ENCODE measurements around the gene TRNAU1AP. TPM values are rescaled to one million over a fixed set of nuclear protein-coding genes. Genes with fewer than 3 reads are reported as not detected.
"Not testable (repeated sequence)": the region's sequence is repeated elsewhere in the genome, so short reads cannot be mapped to it uniquely, and the experiment has no call there.

The TRNAU1AP gene
- polyA plus RNA-seq, 1 experiment, result 29.4 TPM

DNA sequence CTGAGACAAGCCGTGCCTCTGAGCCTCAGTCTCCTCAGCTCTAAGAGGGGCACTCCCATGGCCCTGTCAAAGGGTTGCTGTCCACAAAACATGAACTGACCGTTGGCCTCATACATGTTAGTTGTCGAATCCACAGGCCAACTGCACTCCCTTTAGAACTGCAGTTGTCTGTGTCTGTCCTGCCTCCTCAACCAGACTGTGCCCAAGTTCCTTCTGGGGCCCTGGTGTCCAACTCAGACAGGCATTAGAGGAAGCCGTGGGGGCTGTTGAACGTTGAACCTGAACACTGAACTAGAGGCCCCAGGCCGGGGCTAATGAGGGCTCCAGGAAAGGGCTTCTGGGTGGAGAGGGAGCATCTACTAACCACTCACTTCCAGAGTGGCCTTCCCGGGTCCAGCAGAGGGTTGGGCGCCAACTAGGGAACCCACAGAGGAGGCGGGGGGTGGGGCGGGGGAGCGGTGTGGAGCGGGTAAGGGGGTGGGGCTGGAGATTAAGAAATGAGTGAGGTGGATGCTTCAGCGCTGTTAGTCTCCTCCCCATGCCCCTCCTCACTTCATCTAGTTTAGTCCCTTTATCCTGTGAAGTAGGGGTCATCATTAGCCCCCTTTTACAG is 38.9 kb downstream of the TRNAU1AP start, which contains the start of gene RAB42:
RAB42 (plus strand) TSS at position 558 of the 613 bp plus-strand sequence. CDS start 247 bp downstream, outside the sequence.
- H3K9me3 ChIP-seq (ENCODE audit: control insufficient read depth, insufficient read depth, low read length), result no peaks in the 10 kb centered on the region; the same call in 1 of the 2 replicates
- POLR2A ChIA-PET, result interaction anchor here (1.5 to 2.5 kb wide), 3 partner anchors 10 to 12 kb away, joined by 4 to 20 read pairs (median 17); no protein-coding TSS in a partner anchor
- TF ChIP-seq, protein P1, sequence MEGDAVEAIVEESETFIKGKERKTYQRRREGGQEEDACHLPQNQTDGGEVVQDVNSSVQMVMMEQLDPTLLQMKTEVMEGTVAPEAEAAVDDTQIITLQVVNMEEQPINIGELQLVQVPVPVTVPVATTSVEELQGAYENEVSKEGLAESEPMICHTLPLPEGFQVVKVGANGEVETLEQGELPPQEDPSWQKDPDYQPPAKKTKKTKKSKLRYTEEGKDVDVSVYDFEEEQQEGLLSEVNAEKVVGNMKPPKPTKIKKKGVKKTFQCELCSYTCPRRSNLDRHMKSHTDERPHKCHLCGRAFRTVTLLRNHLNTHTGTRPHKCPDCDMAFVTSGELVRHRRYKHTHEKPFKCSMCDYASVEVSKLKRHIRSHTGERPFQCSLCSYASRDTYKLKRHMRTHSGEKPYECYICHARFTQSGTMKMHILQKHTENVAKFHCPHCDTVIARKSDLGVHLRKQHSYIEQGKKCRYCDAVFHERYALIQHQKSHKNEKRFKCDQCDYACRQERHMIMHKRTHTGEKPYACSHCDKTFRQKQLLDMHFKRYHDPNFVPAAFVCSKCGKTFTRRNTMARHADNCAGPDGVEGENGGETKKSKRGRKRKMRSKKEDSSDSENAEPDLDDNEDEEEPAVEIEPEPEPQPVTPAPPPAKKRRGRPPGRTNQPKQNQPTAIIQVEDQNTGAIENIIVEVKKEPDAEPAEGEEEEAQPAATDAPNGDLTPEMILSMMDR (IDR thresholded peaks at IDR 0.05; ENCODE audit: low read depth, low read length), result no peak
- CTCF ChIA-PET, result no interaction called here
- peak within 1 kb of the TSS; percentile 60 for H3K4me3 ChIP-seq (ENCODE audit: low read depth, low read length)
- no peak for DNase-seq (ENCODE audit: low read depth, low spot score)
- no peak within 1 kb of the TSS for H3K27ac ChIP-seq (ENCODE audit: low read depth, low read length)
- H3K27me3 ChIP-seq (ENCODE audit: control insufficient read depth, insufficient read depth, low read length), result no peaks in the 10 kb centered on the region

- no peak for DNase-seq (ENCODE audit: low read depth, low spot score)
- Histone ChIP-seq H3K27me3 (ENCODE audit: control insufficient read depth, insufficient read depth, low read length) (no peaks in the 10 kb centered on the region), H3K9me3 (ENCODE audit: control insufficient read depth, insufficient read depth, low read length) (no peaks in the 10 kb centered on the region; the same call in 1 of the 2 replicates), H3K27ac (ENCODE audit: low read depth, low read length) (no peak overlapping the region), H3K4me3 (ENCODE audit: low read depth, low read length) (peak overlapping the region; percentile 60)
- ChIA-PET POLR2A (interaction anchor here (1.5 to 1.6 kb wide), 2 partner anchors 11 to 13 kb away, joined by 4 to 17 read pairs; no protein-coding TSS in a partner anchor), CTCF (interaction anchor here (0.9 kb wide), 1 partner anchor 9 kb away, joined by 3 read pairs; no protein-coding TSS in a partner anchor)
- TF ChIP-seq, protein P1 (IDR thresholded peaks at IDR 0.05; ENCODE audit: low read depth, low read length), result no peak
These were observed 39.6 kb downstream of the TRNAU1AP start for GRCh38 chr1:28592321-28593071.

DNA sequence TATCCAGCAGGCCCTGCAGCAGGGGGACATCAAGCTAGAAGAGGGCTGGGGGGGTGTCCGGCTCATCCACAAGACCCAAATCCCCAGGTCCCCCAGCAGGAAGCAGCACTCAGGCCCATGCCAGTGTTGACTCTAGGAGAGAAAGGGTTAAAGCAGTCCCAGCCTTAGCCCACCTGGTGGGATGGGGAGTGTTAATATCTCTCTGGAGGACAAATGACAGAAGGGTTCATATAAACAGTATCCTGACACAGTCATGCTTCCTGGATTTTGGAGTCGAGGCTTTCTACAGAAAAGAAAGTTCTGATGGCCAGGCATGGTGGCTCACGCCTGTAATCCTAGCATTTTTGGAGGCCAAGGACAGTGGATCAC is 41.1 kb downstream of the TRNAU1AP start:
- H3K27ac ChIP-seq (ENCODE audit: low read depth, low read length); H3K9me3 ChIP-seq (ENCODE audit: control insufficient read depth, insufficient read depth, low read length); H3K4me3 ChIP-seq (ENCODE audit: low read depth, low read length); POLR2A ChIA-PET; CTCF ChIA-PET; DNase-seq (ENCODE audit: low read depth, low spot score); H3K27me3 ChIP-seq (ENCODE audit: control insufficient read depth, insufficient read depth, low read length): not testable (repeated sequence)

GRCh38 chr1:28594686-28595411 is 42.0 kb downstream of the TRNAU1AP start:
- H3K27ac ChIP-seq (ENCODE audit: low read depth, low read length); H3K9me3 ChIP-seq (ENCODE audit: control insufficient read depth, insufficient read depth, low read length); H3K4me3 ChIP-seq (ENCODE audit: low read depth, low read length); H3K27me3 ChIP-seq (ENCODE audit: control insufficient read depth, insufficient read depth, low read length); CTCF ChIA-PET; DNase-seq (ENCODE audit: low read depth, low spot score): not testable (repeated sequence)
- POLR2A ChIA-PET, result interaction anchor here (0.6 kb wide), 1 partner anchor 13 kb away, joined by 3 read pairs; no protein-coding TSS in a partner anchor

GRCh38 chr1:28595412-28596191 is 42.7 kb downstream of the TRNAU1AP start:
- ChIA-PET CTCF (interaction anchor here (1.0 kb wide), 1 partner anchor 347 kb away, joined by 3 read pairs; no protein-coding TSS in a partner anchor), POLR2A (interaction anchor here (0.6 kb wide), 1 partner anchor 14 kb away, joined by 3 read pairs; no protein-coding TSS in a partner anchor)
- no peaks in the 10 kb centered on the region for H3K27me3 ChIP-seq (ENCODE audit: control insufficient read depth, insufficient read depth, low read length)
- H3K27ac ChIP-seq (ENCODE audit: low read depth, low read length), result no peak overlapping the region
- H3K4me3 ChIP-seq (ENCODE audit: low read depth, low read length), result no peak overlapping the region
- no peaks in the 10 kb centered on the region; the same call in 1 of the 2 replicates for H3K9me3 ChIP-seq (ENCODE audit: control insufficient read depth, insufficient read depth, low read length)
- DNase-seq (ENCODE audit: low read depth, low spot score), result no peak
- TF ChIP-seq, protein P1 (IDR thresholded peaks at IDR 0.05; ENCODE audit: low read depth, low read length), result no peak

DNA sequence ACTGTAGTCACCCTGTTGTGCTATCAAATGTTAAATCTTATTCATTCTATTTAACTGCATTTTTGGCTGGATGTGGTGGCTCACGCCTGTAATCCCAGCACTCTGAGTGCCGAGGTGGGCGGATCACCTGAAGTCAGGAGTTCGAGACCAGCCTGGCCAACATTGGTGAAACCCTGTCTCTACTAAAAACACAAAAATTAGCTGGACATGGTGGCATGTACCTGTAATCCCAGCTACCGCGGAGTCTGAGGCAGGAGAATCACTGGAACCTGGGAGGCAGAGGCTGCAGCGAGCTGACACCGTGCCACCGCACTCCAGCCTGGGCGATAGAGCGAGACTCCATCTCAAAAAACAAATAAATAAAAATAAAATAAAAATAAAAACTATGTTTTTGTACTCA is 43.4 kb downstream of the TRNAU1AP start:
- H3K4me3 ChIP-seq (ENCODE audit: low read depth, low read length); H3K27ac ChIP-seq (ENCODE audit: low read depth, low read length); H3K9me3 ChIP-seq (ENCODE audit: control insufficient read depth, insufficient read depth, low read length); H3K27me3 ChIP-seq (ENCODE audit: control insufficient read depth, insufficient read depth, low read length); DNase-seq (ENCODE audit: low read depth, low spot score): not testable (repeated sequence)
- ChIA-PET POLR2A (interaction anchor here (0.6 to 1.4 kb wide), 3 partner anchors 15 to 83 kb away, joined by 3 to 22 read pairs (median 5); no protein-coding TSS in a partner anchor), CTCF (interaction anchor here (0.7 to 1.0 kb wide), 2 partner anchors 15 to 347 kb away, joined by 3 read pairs; no protein-coding TSS in a partner anchor)
